ENCODE results near the gene PACS1. TPM values are rescaled to one million over a fixed set of nuclear protein-coding genes. Genes with fewer than 3 reads are reported as not detected.

Gene PACS1
- total and polyA plus RNA-seq, 9 donors = 22.4 to 92.9 (median 73.9) TPM

- H3K9me3 ChIP-seq = no peaks in the 10 kb centered on the region
- 85 to 91% (median 90%) methylated on average over 26 of the region's 26 CpGs for WGBS, 3 donors
- H3K36me3 ChIP-seq = no peaks in the 10 kb centered on the region
- no peaks in the 10 kb centered on the region for H3K27me3 ChIP-seq
- TF ChIP-seq POLR2A (IDR thresholded peaks at IDR 0.05) (no peak), CTCF (IDR thresholded peaks at IDR 0.05) (no peak)
- intact Hi-C loops (cut with DNase I) = no loop called here
- no peak overlapping the region for H3K27ac ChIP-seq
- H3K4me1 ChIP-seq (ENCODE audit: insufficient read depth) = peaks cover 3% of the 10 kb centered on the region
- peak in 2 of 5 donors; percentile 58 to 59 for DNase-seq
- H3K4me3 ChIP-seq = no peak overlapping the region
Observed at GRCh38 chr11:66265531-66266377, 195.7 kb downstream of the PACS1 start.

- Histone ChIP-seq H3K9me3 (no peaks in the 10 kb centered on the region), H3K4me1 (ENCODE audit: insufficient read depth) (peaks cover 3% of the 10 kb centered on the region), H3K27ac (peak overlapping the region; percentile 78 to 93), H3K27me3 (no peaks in the 10 kb centered on the region), H3K4me3 (peak overlapping the region; percentile 73), H3K36me3 (no peaks in the 10 kb centered on the region)
- peak in 2 of 5 donors; percentile 61 to 65 for DNase-seq
- intact Hi-C loops (cut with DNase I) = no loop called here
- WGBS, 3 donors = 67 to 73% (median 73%) methylated on average over 20 of the region's 20 CpGs
- TF ChIP-seq POLR2A (IDR thresholded peaks at IDR 0.05) (no peak), CTCF (IDR thresholded peaks at IDR 0.05) (peak in 1 of 3 donors; percentile 5)
Observed at GRCh38 chr11:66266378-66267038, 196.4 kb downstream of the PACS1 start.

- Histone ChIP-seq H3K27ac (peak overlapping the region; percentile 78 to 93), H3K4me3 (peak overlapping the region; percentile 73), H3K27me3 (no peaks in the 10 kb centered on the region), H3K36me3 (no peaks in the 10 kb centered on the region), H3K9me3 (no peaks in the 10 kb centered on the region), H3K4me1 (ENCODE audit: insufficient read depth) (peaks cover 3% of the 10 kb centered on the region)
- TF ChIP-seq POLR2A (IDR thresholded peaks at IDR 0.05) = no peak
- TF ChIP-seq CTCF (IDR thresholded peaks at IDR 0.05) = no peak
- no peak for TF ChIP-seq EP300 (IDR thresholded peaks at IDR 0.05)
- intact Hi-C loops (cut with DNase I) = no loop called here
- WGBS, 3 donors = 8 to 11% (median 8%) methylated on average over 12 to 13 of the region's 13 CpGs
- no peak for DNase-seq
Observed at GRCh38 chr11:66267039-66267378, 196.9 kb downstream of the PACS1 start.

- intact Hi-C loops (cut with DNase I) = no loop called here
Observed at GRCh38 chr11:66267379-66268243, 197.5 kb downstream of the PACS1 start.

More at GRCh38 chr11:66267379-66268243, 197.5 kb downstream of the PACS1 start:
- Histone ChIP-seq H3K4me1 (ENCODE audit: insufficient read depth) (peaks cover 3% of the 10 kb centered on the region), H3K36me3 (no peaks in the 10 kb centered on the region), H3K4me3 (peak overlapping the region; percentile 73), H3K9me3 (no peaks in the 10 kb centered on the region), H3K27ac (peak overlapping the region; percentile 78 to 93), H3K27me3 (no peaks in the 10 kb centered on the region)
- peak in 2 of 3 donors; percentile 23 to 44 for TF ChIP-seq CTCF (IDR thresholded peaks at IDR 0.05)
- peak; percentile 75 for TF ChIP-seq POLR2A (IDR thresholded peaks at IDR 0.05)
- no peak for TF ChIP-seq EP300 (IDR thresholded peaks at IDR 0.05)
- WGBS, 3 donors = 1% methylated on average over 47 to 61 of the region's 61 CpGs
- peak; percentile 90 to 94 (median 91) for DNase-seq

Data from ovary (tissue), 9 donors.